H1 (cell line): ENCODE measurements around the gene FOXN3. TPM values are rescaled to one million over a fixed set of nuclear protein-coding genes. Genes with fewer than 3 reads are reported as not detected.

Source experiments
- CTCF ChIA-PET: fragments of 300-600 bp; sonication (Branson Sonifier 250); formaldehyde crosslinking; loops from one replicate; lab custom pipeline; 2021; ENCODE audit not compliant: partially characterized antibody; lab: Charles Lee
- POLR2A ChIA-PET: fragments of 300-600 bp; sonication (Branson Sonifier 250); formaldehyde crosslinking; loops from one replicate; lab custom pipeline; 2021; ENCODE audit warnings: inconsistent platforms; ENCODE audit not compliant: partially characterized antibody; lab: Charles Lee
- DNase-seq, 2 experiments: peaks; one replicate each; pipeline versions ENCODE4 v3.0.0 to v3.0.0-alpha.2; 2010 to 2022; ENCODE audit warnings: low spot score in 2 of 2, low read depth in 1 of 2, mixed read lengths in 1 of 2
- FAIRE-seq: peaks from 2 replicates; lab custom pipeline; 2011; peaks lifted over from hg19 to GRCh38; lab: Jason Lieb, UNC
- H2AFZ ChIP-seq: 2 replicates; pipeline ENCODE4 v1.8.1; 2012; ENCODE audit warnings: low read length, inconsistent platforms
- H2AK5ac ChIP-seq: 2 replicates; pipeline ENCODE4 v1.6.1; 2013; ENCODE audit warnings: low read depth, low read length
- H2BK120ac ChIP-seq: replicated peaks from 2 replicates; pipeline ENCODE3; 2013; ENCODE audit warnings: low read depth, low read length, inconsistent platforms
- H2BK12ac ChIP-seq: 2 replicates; pipeline ENCODE4 v1.6.1; 2013; ENCODE audit warnings: low read depth, low read length
- H2BK15ac ChIP-seq: 2 replicates; pipeline ENCODE4 v1.6.1; 2013; ENCODE audit warnings: low read length
- H2BK20ac ChIP-seq: 2 replicates; pipeline ENCODE4 v1.6.1; 2013; ENCODE audit warnings: low read length
- H2BK5ac ChIP-seq: 2 replicates; pipeline ENCODE4 v1.6.1; 2013; ENCODE audit warnings: low read depth, low read length
- H3K14ac ChIP-seq: 2 replicates; pipeline ENCODE4 v1.6.1; 2013; ENCODE audit warnings: inconsistent platforms; ENCODE audit not compliant: insufficient read length
- H3K18ac ChIP-seq: 2 replicates; pipeline ENCODE4 v1.6.1; 2013; ENCODE audit warnings: low read length; ENCODE audit errors: extremely low read depth
- H3K23ac ChIP-seq: 2 replicates; pipeline ENCODE4 v1.6.1; 2013; ENCODE audit warnings: inconsistent platforms; ENCODE audit not compliant: insufficient read length
- H3K23me2 ChIP-seq: 2 replicates; pipeline ENCODE4 v1.6.1; 2013; ENCODE audit warnings: low read depth, low read length
- H3K27ac ChIP-seq: 2 replicates; pipeline ENCODE4 v1.6.1; 2011; ENCODE audit warnings: low read depth, low read length, inconsistent platforms
- H3K27me3 ChIP-seq, 4 experiments: replicated peaks in 1 of 4; 1 replicate in 1 of 4; 2 replicates in 3 of 4; pipeline versions ENCODE4 v1.6.1 to v1.8.1; 2011 to 2013; ENCODE audit warnings: low read length in 3 of 4, mild to moderate bottlenecking in 3 of 4, inconsistent platforms in 2 of 4, mixed read lengths in 2 of 4, moderate library complexity in 1 of 4; ENCODE audit not compliant: control insufficient read depth in 3 of 4, insufficient read depth in 3 of 4; ENCODE audit errors: extremely low read depth in 1 of 4
- H3K36me3 ChIP-seq, 4 experiments: 2 replicates each; pipeline versions ENCODE4 v1.6.1 to v1.8.1; 2011 to 2013; ENCODE audit warnings: mild to moderate bottlenecking in 4 of 4, low read length in 3 of 4, moderate library complexity in 2 of 4, control low read depth in 1 of 4, inconsistent platforms in 1 of 4; ENCODE audit not compliant: insufficient read depth in 4 of 4, control insufficient read depth in 2 of 4
- H3K4ac ChIP-seq: replicated peaks from 2 replicates; pipeline ENCODE3; 2013; ENCODE audit warnings: low read length, low read depth, mixed read lengths, inconsistent platforms; ENCODE audit not compliant: insufficient read length
- H3K4me1 ChIP-seq, 4 experiments: replicated peaks in 1 of 4; 1 replicate in 1 of 4; 2 replicates in 3 of 4; pipeline versions ENCODE4 v1.6.1 to v1.8.1; 2011 to 2013; ENCODE audit warnings: low read length in 3 of 4, inconsistent platforms in 2 of 4, mixed read lengths in 1 of 4; ENCODE audit not compliant: insufficient read depth in 4 of 4, control insufficient read depth in 3 of 4
- H3K4me2 ChIP-seq, 2 experiments: 2 replicates each; pipeline versions ENCODE4 v1.6.1 to v1.8.1; 2011 to 2013; ENCODE audit warnings: low read depth in 2 of 2, low read length in 2 of 2, control low read depth in 1 of 2, inconsistent platforms in 1 of 2, mild to moderate bottlenecking in 1 of 2; ENCODE audit not compliant: insufficient read depth in 1 of 2
- H3K4me3 ChIP-seq, 4 experiments: fragments of 200-600, 300-600 bp in 1 of 4; sonication (generic), shearing (Covaris generic), sonication (Bioruptor Twin) in 1 of 4; 2 replicates each; pipeline versions ENCODE4 v1.5.1 to v1.8.1; 2011 to 2016; ENCODE audit warnings: low read length in 4 of 4, low read depth in 3 of 4, control low read depth in 2 of 4, inconsistent platforms in 2 of 4, mild to moderate bottlenecking in 2 of 4, mixed read lengths in 1 of 4, moderate library complexity in 1 of 4; ENCODE audit not compliant: insufficient read depth in 2 of 4; ENCODE audit errors: extremely low read depth in 1 of 4
- H3K56ac ChIP-seq: replicated peaks from 2 replicates; pipeline ENCODE3; 2013; ENCODE audit warnings: low read depth, mild to moderate bottlenecking, mixed read lengths, low read length, inconsistent platforms; ENCODE audit not compliant: insufficient read length
- H3K79me1 ChIP-seq: 2 replicates; pipeline ENCODE4 v1.6.1; 2013; ENCODE audit warnings: low read depth, low read length, control low read depth
- H3K79me2 ChIP-seq, 2 experiments: 2 replicates each; pipeline versions ENCODE4 v1.6.1 to v1.8.1; 2012 to 2013; ENCODE audit warnings: low read length in 2 of 2, mild to moderate bottlenecking in 2 of 2, inconsistent platforms in 1 of 2; ENCODE audit not compliant: insufficient read depth in 2 of 2, control insufficient read depth in 1 of 2
- H3K9ac ChIP-seq, 4 experiments: replicated peaks in 1 of 4; 1 replicate in 1 of 4; 2 replicates in 3 of 4; pipeline versions ENCODE4 v1.6.1 to v1.8.1; 2011 to 2013; ENCODE audit warnings: low read depth in 3 of 4, low read length in 3 of 4, control low read depth in 2 of 4, mild to moderate bottlenecking in 2 of 4, moderate library complexity in 2 of 4, inconsistent platforms in 1 of 4; ENCODE audit errors: extremely low read depth in 1 of 4
- H3K9me3 ChIP-seq, 2 experiments: 2 replicates each; pipeline versions ENCODE4 v1.6.1 to v1.8.1; 2012 to 2013; ENCODE audit warnings: mild to moderate bottlenecking in 2 of 2, moderate library complexity in 2 of 2, control low read depth in 1 of 2, inconsistent platforms in 1 of 2, low read depth in 1 of 2, low read length in 1 of 2, mixed read lengths in 1 of 2; ENCODE audit not compliant: insufficient read depth in 2 of 2
- H4K20me1 ChIP-seq, 2 experiments: replicated peaks in 1 of 2; 2 replicates each; pipeline versions ENCODE3 to v1.8.1; 2011 to 2013; ENCODE audit warnings: inconsistent platforms in 2 of 2, low read length in 2 of 2, mild to moderate bottlenecking in 1 of 2; ENCODE audit not compliant: insufficient read depth in 2 of 2, control insufficient read depth in 1 of 2
- H4K5ac ChIP-seq: 2 replicates; pipeline ENCODE4 v1.6.1; 2013; ENCODE audit warnings: low read length, low read depth, mixed read lengths, inconsistent platforms; ENCODE audit not compliant: insufficient read length
- H4K8ac ChIP-seq: 2 replicates; pipeline ENCODE4 v1.8.0; 2013; ENCODE audit warnings: mild to moderate bottlenecking, moderate library complexity, low read length, inconsistent platforms; ENCODE audit not compliant: insufficient read depth; ENCODE audit errors: extremely low read depth
- H4K91ac ChIP-seq: replicated peaks from 2 replicates; pipeline ENCODE3; 2013; ENCODE audit warnings: low read length, mixed read lengths, inconsistent platforms; ENCODE audit not compliant: insufficient read length
- BCL11A ChIP-seq, 2 experiments: IDR thresholded peaks; one replicate each; pipeline ENCODE4 v1.6.1; 2011; ENCODE audit warnings: low read depth in 2 of 2, low read length in 2 of 2, mild to moderate bottlenecking in 2 of 2
- CHD1 ChIP-seq: IDR thresholded peaks from 2 replicates; pipeline ENCODE4 v1.6.1; 2012; ENCODE audit warnings: low read depth, low read length, improper control_type of control experiment
- EZH2 ChIP-seq: fragments of 200-600 bp; sonication (generic); IDR thresholded peaks from 2 replicates; pipeline ENCODE4 v1.7.1; 2012; ENCODE audit warnings: low read depth, mild to moderate bottlenecking, moderate library complexity, low read length, inconsistent platforms; ENCODE audit not compliant: severe bottlenecking
- RFX5 ChIP-seq: IDR thresholded peaks from 2 replicates; pipeline ENCODE4 v1.6.1; 2011; ENCODE audit warnings: low read depth, low read length, improper control_type of control experiment, borderline replicate concordance
- SIN3A ChIP-seq, 2 experiments: IDR thresholded peaks in 1 of 2; conservative IDR thresholded peaks in 1 of 2; 2 replicates each; pipeline ENCODE4 v1.6.1; 2011 to 2012; ENCODE audit warnings: low read length in 2 of 2, improper control_type of control experiment in 1 of 2, low read depth in 1 of 2, mild to moderate bottlenecking in 1 of 2
- TAF1 ChIP-seq: IDR thresholded peaks from 2 replicates; pipeline ENCODE4 v1.6.1; 2011; ENCODE audit warnings: mild to moderate bottlenecking, low read depth, low read length
- TEAD4 ChIP-seq: IDR thresholded peaks from 2 replicates; pipeline ENCODE4 v1.6.1; 2012; ENCODE audit warnings: low read depth, low read length, inconsistent platforms, mixed read lengths
- ZNF274 ChIP-seq: IDR thresholded peaks from 2 replicates; pipeline ENCODE4 v1.7.0; 2012; ENCODE audit warnings: low read length, borderline replicate concordance; ENCODE audit errors: extremely low read depth
- WGBS, 2 experiments: shearing (Covaris generic) in 1 of 2; methylation state at CpG; one replicate each; pipeline versions ENCODE4 v1.1.6 to v1.1.7; 2013 to 2015; ENCODE audit warnings: low lambda C conversion rate in 2 of 2, mixed read lengths in 2 of 2, inconsistent platforms in 1 of 2, low coverage in 1 of 2, missing lambda C conversion rate in 1 of 2; ENCODE audit not compliant: insufficient replicate concordance in 2 of 2, insufficient coverage in 1 of 2, insufficient read length in 1 of 2; ENCODE audit errors: extremely low coverage in 1 of 2, missing lambda C conversion rate in 1 of 2; 5-methylcytosine and 5-hydroxymethylcytosine counted together
- polyA plus RNA-seq, 7 experiments: library from polyadenylated mRNA; depleted of rRNA in 3 of 7; stranded (reverse) in 5 of 7; unstranded in 2 of 7; fragments of >200 nt in 5 of 7; fragments of 200-250 nt in 2 of 7; gene quantifications; 1 replicate in 5 of 7; 2 replicates in 1 of 7; 4 replicates in 1 of 7; pipeline versions ENCODE4 v1.2.1 to v1.2.3, GENCODE V29; 2011 to 2013; ENCODE audit warnings: missing spikeins in 2 of 7, mixed read lengths in 2 of 7
- total RNA-seq: library from RNA; stranded (reverse); fragmentation: NEBNext Ultra II Directional; extraction: Animal tissue kit (Norgen Biotek cat#: 25700); gene quantifications from 2 replicates; pipeline ENCODE4 v1.2.1, GENCODE V29; 2021
- TF ChIP-seq, protein P1 (sequence below): IDR thresholded peaks from 2 replicates; pipeline ENCODE4 v1.6.1; 2011; ENCODE audit warnings: low read length, improper control_type of control experiment

FOXN3 gene
- total and polyA plus RNA-seq, 2 of the 8 experiments (the other 6 are each of a cell fraction or from before 2014, with no cell fraction given): 52.6 to 178 TPM

DNA sequence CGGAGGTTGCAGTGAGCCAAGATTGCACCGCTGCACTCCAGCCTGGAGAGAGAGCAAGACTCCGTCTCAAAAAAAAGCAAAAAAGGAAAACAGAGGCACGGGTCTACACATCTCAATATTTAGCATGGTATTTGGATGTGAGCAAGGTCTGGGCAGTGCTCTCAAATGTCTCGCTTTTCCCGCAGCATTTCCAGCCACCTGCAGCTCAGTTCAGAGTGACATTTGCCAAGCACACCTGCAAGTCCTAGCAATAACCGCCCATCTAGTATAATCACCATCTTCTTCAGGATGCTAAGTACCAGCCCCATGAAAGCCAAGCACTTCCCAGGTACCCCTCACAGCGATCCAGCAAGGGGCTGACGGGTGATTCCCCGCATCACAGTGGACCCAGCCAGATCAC is 69.1 kb downstream of the FOXN3 start:
- Histone ChIP-seq H3K79me2 (peaks cover 0 to 81% of the 10 kb centered on the region in 2 experiments; a peak in 3 of 4 replicates), H2BK5ac (no peak overlapping the region), H3K14ac (no peak overlapping the region), H3K9ac (no peak overlapping the region), H4K8ac (no peak overlapping the region; the same call in 1 of the 2 replicates), H3K4ac (no peak overlapping the region), H2BK15ac (no peak overlapping the region), H3K4me1 (peaks cover 7 to 25% (median 19%) of the 10 kb centered on the region in 4 experiments), H3K4me2 (no peak overlapping the region), H4K5ac (no peak overlapping the region), H3K23ac (no peak overlapping the region), H2AK5ac (no peak overlapping the region), H3K79me1 (peaks cover 3% of the 10 kb centered on the region; the same call in 1 of the 2 replicates), H3K27me3 (no peaks in the 10 kb centered on the region), H2BK12ac (no peak overlapping the region), H2AFZ (no peak overlapping the region), H2BK20ac (no peak overlapping the region), H4K20me1 (peaks cover 0 to 5% of the 10 kb centered on the region in 2 experiments), H3K23me2 (no peaks in the 10 kb centered on the region), H2BK120ac (no peak overlapping the region), H3K36me3 (peaks cover 4 to 40% (median 25%) of the 10 kb centered on the region in 4 experiments; a peak in 7 of 8 replicates), H4K91ac (no peak overlapping the region), H3K27ac (no peak overlapping the region), H3K4me3 (no peak overlapping the region), H3K56ac (no peak overlapping the region), H3K18ac (no peak overlapping the region), H3K9me3 (no peaks in the 10 kb centered on the region; a peak in 1 of 4 replicates)
- CTCF ChIA-PET: interaction anchor here (1.0 to 1.2 kb wide), 2 partner anchors 8 to 171 kb away, joined by 3 read pairs; no protein-coding TSS in a partner anchor
- POLR2A ChIA-PET: interaction anchor here (1.2 to 1.9 kb wide), 2 partner anchors 11 to 12 kb away, joined by 3 to 7 read pairs; no protein-coding TSS in a partner anchor
- FAIRE-seq (no peak), DNase-seq (no peak)
- WGBS, 2 experiments: 97% methylated on average over 10 of the region's 10 CpGs; no CpG with 5 or more reads in 1 of the 2 experiments
- TF ChIP-seq, protein P1, sequence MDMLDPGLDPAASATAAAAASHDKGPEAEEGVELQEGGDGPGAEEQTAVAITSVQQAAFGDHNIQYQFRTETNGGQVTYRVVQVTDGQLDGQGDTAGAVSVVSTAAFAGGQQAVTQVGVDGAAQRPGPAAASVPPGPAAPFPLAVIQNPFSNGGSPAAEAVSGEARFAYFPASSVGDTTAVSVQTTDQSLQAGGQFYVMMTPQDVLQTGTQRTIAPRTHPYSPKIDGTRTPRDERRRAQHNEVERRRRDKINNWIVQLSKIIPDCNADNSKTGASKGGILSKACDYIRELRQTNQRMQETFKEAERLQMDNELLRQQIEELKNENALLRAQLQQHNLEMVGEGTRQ: no peak
- TF ChIP-seq CHD1 (no peak), TEAD4 (no peak), SIN3A (conservative IDR thresholded peaks at IDR 0.05 in 1 of 2, IDR thresholded peaks at IDR 0.05 in 1 of 2; ENCODE audit: low read depth in 1 of 2, low read length in 2 of 2) (no peak), RFX5 (no peak), TAF1 (no peak), EZH2 (no peak), BCL11A (IDR thresholded peaks at IDR 0.05; ENCODE audit: low read depth in 2 of 2, low read length in 2 of 2) (no peak), ZNF274 (no peak)
